ENCODE results near the gene RRH.
"Not testable (repeated sequence)": the region's sequence is repeated elsewhere in the genome, so short reads cannot be mapped to it uniquely, and the experiment has no call there.

DNA sequence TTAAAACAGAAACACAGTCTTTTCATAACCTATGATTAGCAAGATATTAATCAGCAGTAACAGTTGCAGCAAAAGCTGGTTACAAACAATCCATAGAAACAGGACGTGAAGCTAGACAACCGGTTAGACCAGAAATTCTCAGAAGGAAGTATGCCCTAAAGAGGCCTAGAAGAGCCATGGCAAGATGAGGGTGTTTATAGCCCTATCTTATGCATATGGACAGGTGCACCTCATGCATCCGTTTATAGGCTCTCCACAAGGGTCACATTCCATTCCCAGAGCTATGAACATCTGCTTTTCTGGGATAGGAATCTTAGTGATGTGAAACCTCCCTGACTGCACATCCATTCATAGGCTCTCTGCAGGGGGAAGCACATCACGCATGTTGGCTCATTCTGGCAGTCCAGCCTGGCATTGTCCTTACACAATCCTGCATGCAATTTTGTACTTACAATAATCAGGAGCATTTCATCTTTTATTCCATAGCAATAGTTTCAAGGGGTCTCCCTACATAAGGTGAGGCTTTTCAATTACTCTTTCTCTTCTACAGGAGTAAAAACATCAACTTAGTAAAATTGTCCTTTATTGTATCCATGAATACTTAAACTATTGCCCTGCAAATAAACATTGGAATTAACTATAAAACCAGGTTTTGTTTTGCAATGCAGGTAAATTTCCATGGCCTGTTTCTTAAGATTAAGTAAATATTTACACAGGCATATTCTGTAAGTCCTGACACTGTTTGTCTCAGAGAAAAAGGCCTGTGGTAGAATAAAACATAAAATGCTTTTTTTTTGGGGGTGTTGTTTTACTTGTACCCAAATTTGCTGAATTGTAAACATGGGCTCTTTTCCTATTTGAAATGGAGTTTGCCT lies 31.9 kb downstream of the RRH start:
- TF ChIP-seq, protein P1, sequence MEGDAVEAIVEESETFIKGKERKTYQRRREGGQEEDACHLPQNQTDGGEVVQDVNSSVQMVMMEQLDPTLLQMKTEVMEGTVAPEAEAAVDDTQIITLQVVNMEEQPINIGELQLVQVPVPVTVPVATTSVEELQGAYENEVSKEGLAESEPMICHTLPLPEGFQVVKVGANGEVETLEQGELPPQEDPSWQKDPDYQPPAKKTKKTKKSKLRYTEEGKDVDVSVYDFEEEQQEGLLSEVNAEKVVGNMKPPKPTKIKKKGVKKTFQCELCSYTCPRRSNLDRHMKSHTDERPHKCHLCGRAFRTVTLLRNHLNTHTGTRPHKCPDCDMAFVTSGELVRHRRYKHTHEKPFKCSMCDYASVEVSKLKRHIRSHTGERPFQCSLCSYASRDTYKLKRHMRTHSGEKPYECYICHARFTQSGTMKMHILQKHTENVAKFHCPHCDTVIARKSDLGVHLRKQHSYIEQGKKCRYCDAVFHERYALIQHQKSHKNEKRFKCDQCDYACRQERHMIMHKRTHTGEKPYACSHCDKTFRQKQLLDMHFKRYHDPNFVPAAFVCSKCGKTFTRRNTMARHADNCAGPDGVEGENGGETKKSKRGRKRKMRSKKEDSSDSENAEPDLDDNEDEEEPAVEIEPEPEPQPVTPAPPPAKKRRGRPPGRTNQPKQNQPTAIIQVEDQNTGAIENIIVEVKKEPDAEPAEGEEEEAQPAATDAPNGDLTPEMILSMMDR (conservative IDR thresholded peaks at IDR 0.05; ENCODE audit: low read depth, low read length), result not testable (repeated sequence)
- not testable (repeated sequence) for TF ChIP-seq RCOR1 (IDR thresholded peaks at IDR 0.05; ENCODE audit: insufficient replicate concordance, low read length)
